SK-N-SH (cell line): Measurements from ENCODE around the gene GDPD4. TPM values are rescaled to one million over a fixed set of nuclear protein-coding genes. Genes with fewer than 3 reads are reported as not detected.

Source experiments
- CTCF ChIA-PET: fragments of 300-600, 350-600 bp; formaldehyde crosslinking; extraction: SDS; loops from one replicate; lab custom pipeline; 2021; lab: Yijun Ruan, JAX
- POLR2A ChIA-PET: fragments of 350-600 bp; sonication (Branson Sonifier 250); formaldehyde crosslinking; extraction: SDS; loops from one replicate; lab custom pipeline; 2020; ENCODE audit warnings: antibody characterized with exemption, inconsistent platforms; lab: Yijun Ruan, JAX
- DNase-seq: peaks from one replicate; pipeline ENCODE4 v3.0.0; 2012
- H2AFZ ChIP-seq: fragments of 200-600 bp; sonication (generic); 2 replicates; pipeline ENCODE4 v1.8.1; 2016; ENCODE audit warnings: antibody characterized with exemption, mild to moderate bottlenecking, low read depth
- H3F3A ChIP-seq: fragments of 200-600 bp; sonication (generic); replicated peaks from 2 replicates; pipeline ENCODE3; 2016; ENCODE audit warnings: antibody characterized with exemption, mild to moderate bottlenecking; ENCODE audit not compliant: insufficient read depth
- H3K27ac ChIP-seq, 2 experiments: fragments of 200-500 bp in 1 of 2; fragments of 200-600 bp in 1 of 2; sonication (Bioruptor generic) in 1 of 2; sonication (generic), shearing (Covaris generic) in 1 of 2; 2 replicates each; pipeline versions ENCODE4 v1.5.1 to v1.6.1; 2014 to 2016; ENCODE audit warnings: low read depth in 2 of 2, inconsistent platforms in 1 of 2, low read length in 1 of 2, mild to moderate bottlenecking in 1 of 2, mixed read lengths in 1 of 2
- H3K27me3 ChIP-seq: fragments of 200-600 bp; sonication (generic), shearing (Covaris generic); 2 replicates; pipeline ENCODE4 v1.6.1; 2016; ENCODE audit warnings: mixed run types; ENCODE audit not compliant: insufficient read depth
- H3K36me3 ChIP-seq, 2 experiments: fragments of 200-500 bp in 1 of 2; fragments of 200-600 bp in 1 of 2; sonication (Bioruptor generic) in 1 of 2; sonication (generic) in 1 of 2; replicated peaks in 1 of 2; 2 replicates each; pipeline versions ENCODE3 to v1.5.1; 2014 to 2016; ENCODE audit warnings: low read length in 1 of 2, mild to moderate bottlenecking in 1 of 2; ENCODE audit not compliant: insufficient read depth in 2 of 2, control insufficient read depth in 1 of 2
- H3K4me1 ChIP-seq, 2 experiments: fragments of 200-500 bp in 1 of 2; fragments of 200-600 bp in 1 of 2; sonication (Bioruptor generic) in 1 of 2; sonication (generic), shearing (Covaris generic) in 1 of 2; 2 replicates each; pipeline versions ENCODE4 v1.5.1 to v1.6.1; 2014 to 2016; ENCODE audit warnings: low read depth in 1 of 2, low read length in 1 of 2, mixed run types in 1 of 2; ENCODE audit not compliant: insufficient read depth in 2 of 2, control insufficient read depth in 1 of 2
- H3K4me2 ChIP-seq: fragments of 200-600 bp; sonication (generic), shearing (Covaris generic); 2 replicates; pipeline ENCODE4 v1.6.1; 2017; ENCODE audit warnings: mixed run types
- H3K4me3 ChIP-seq, 2 experiments: fragments of 200-500 bp in 1 of 2; fragments of 200-600 bp in 1 of 2; sonication (Bioruptor generic) in 1 of 2; sonication (generic), shearing (Covaris generic) in 1 of 2; 2 replicates each; pipeline versions ENCODE4 v1.5.1 to v1.8.1; 2014 to 2016; ENCODE audit warnings: low read depth in 2 of 2, inconsistent platforms in 1 of 2, low read length in 1 of 2, mild to moderate bottlenecking in 1 of 2, mixed read lengths in 1 of 2, moderate library complexity in 1 of 2
- H3K79me2 ChIP-seq: fragments of 200-600 bp; sonication (generic); 2 replicates; pipeline ENCODE4 v1.8.1; 2017; ENCODE audit warnings: mild to moderate bottlenecking; ENCODE audit not compliant: insufficient read depth
- H3K9ac ChIP-seq: fragments of 200-600 bp; sonication (generic); 2 replicates; pipeline ENCODE4 v1.6.1; 2017; ENCODE audit warnings: mixed run types
- H3K9me2 ChIP-seq: fragments of 200-600 bp; sonication (generic); 2 replicates; pipeline ENCODE4 v1.6.1; 2017; ENCODE audit warnings: mixed run types
- H3K9me3 ChIP-seq: fragments of 200-600 bp; sonication (generic); 2 replicates; pipeline ENCODE4 v1.6.1; 2017; ENCODE audit warnings: mixed run types, mild to moderate bottlenecking, moderate library complexity
- H4K20me1 ChIP-seq: fragments of 200-600 bp; sonication (generic); 2 replicates; pipeline ENCODE4 v1.6.1; 2017; ENCODE audit warnings: mild to moderate bottlenecking, mixed run types; ENCODE audit not compliant: insufficient read depth
- CTCF ChIP-seq: fragments of 200-600 bp; sonication (generic); IDR thresholded peaks from 2 replicates; pipeline ENCODE4 v1.6.1; 2017; ENCODE audit warnings: antibody characterized with exemption, mild to moderate bottlenecking, moderate library complexity
- EP300 ChIP-seq, 2 experiments: IDR thresholded peaks; 2 replicates each; pipeline versions ENCODE4 v1.4.0 to v1.6.1; 2012; ENCODE audit warnings: borderline replicate concordance in 1 of 2, low read depth in 1 of 2, low read length in 1 of 2
- FOSL2 ChIP-seq: IDR thresholded peaks from 2 replicates; pipeline ENCODE4 v1.4.0; 2012; ENCODE audit warnings: low read depth, mild to moderate bottlenecking, moderate library complexity, borderline replicate concordance
- FOXJ3 ChIP-seq: sonication (generic); formaldehyde crosslinking; IDR thresholded peaks from 2 replicates; pipeline ENCODE4 v1.5.1; 2020; ENCODE audit warnings: mild to moderate bottlenecking, missing genetic modification reagents
- FOXM1 ChIP-seq: IDR thresholded peaks from 2 replicates; pipeline ENCODE4 v1.4.0; 2012; ENCODE audit warnings: low read depth, mild to moderate bottlenecking
- NFIC ChIP-seq: IDR thresholded peaks from 2 replicates; pipeline ENCODE4 v1.4.0; 2012; ENCODE audit warnings: borderline replicate concordance
- PBX3 ChIP-seq: IDR thresholded peaks from 2 replicates; pipeline ENCODE4; 2012
- RAD21 ChIP-seq: IDR thresholded peaks from 2 replicates; pipeline ENCODE4 v1.6.1; 2012; ENCODE audit warnings: mild to moderate bottlenecking, low read length
- RCOR1 ChIP-seq: fragments of 150-350 bp; IDR thresholded peaks from 2 replicates; pipeline ENCODE4 v1.6.1; 2017; ENCODE audit warnings: antibody characterized with exemption, low read length
- TEAD4 ChIP-seq: IDR thresholded peaks from 2 replicates; pipeline ENCODE4 v1.4.0; 2012; ENCODE audit warnings: mild to moderate bottlenecking, borderline replicate concordance; ENCODE audit not compliant: insufficient read depth
- WGBS: methylation state at CpG from one replicate; pipeline ENCODE4 v1.1.6; 2017; ENCODE audit warnings: low lambda C conversion rate; 5-methylcytosine and 5-hydroxymethylcytosine counted together
- polyA plus RNA-seq, 3 experiments: library from polyadenylated mRNA; depleted of rRNA; stranded (reverse); fragments of >200 nt; gene quantifications; 2 replicates each; pipeline ENCODE4 v1.2.3, GENCODE V29; 2012

Gene GDPD4
- polyA plus RNA-seq, 1 of the 3 experiments (the other 2 are of a cell fraction): not detected

- TF ChIP-seq NFIC (no peak), FOXM1 (no peak)
Observed at GRCh38 chr11:77212314-77213007, 89.0 kb downstream of the GDPD4 start (continued).

- no peaks in the 10 kb centered on the region for H3K27me3 ChIP-seq
- 67% methylated on average over 7 of the region's 11 CpGs for whole genome bisulfite sequencing
- no peak overlapping the region for H3K9ac ChIP-seq
- H3K36me3 ChIP-seq: no peaks in the 10 kb centered on the region
- H3K9me2 ChIP-seq: no peaks in the 10 kb centered on the region
- no peaks in the 10 kb centered on the region for H3F3A ChIP-seq
- no peak overlapping the region for H3K27ac ChIP-seq
- H3K79me2 ChIP-seq: no peaks in the 10 kb centered on the region
- no peaks in the 10 kb centered on the region for H3K4me1 ChIP-seq
- ChIA-PET CTCF (interaction anchor here (1.0 to 1.3 kb wide), 3 partner anchors 9 to 99 kb away, joined by 3 to 5 read pairs (median 3); no protein-coding TSS in a partner anchor), POLR2A (no interaction called here)
- H3K9me3 ChIP-seq: no peaks in the 10 kb centered on the region
- TF ChIP-seq PBX3: no peak
- TF ChIP-seq FOSL2: no peak
- TF ChIP-seq TEAD4: no peak
- TF ChIP-seq FOXJ3 (CRISPR knock-in tag): no peak
- no peak for TF ChIP-seq CTCF
- no peak for TF ChIP-seq RCOR1
- no peak for TF ChIP-seq EP300 (IDR thresholded peaks at IDR 0.05; ENCODE audit: borderline replicate concordance in 1 of 2, low read depth in 1 of 2, low read length in 1 of 2)
- no peaks in the 10 kb centered on the region for H4K20me1 ChIP-seq
- no peak overlapping the region for H2AFZ ChIP-seq
- H3K4me2 ChIP-seq: no peak overlapping the region
- no peak overlapping the region for H3K4me3 ChIP-seq
- DNase-seq: no peak
Observed at GRCh38 chr11:77211594-77212251, 89.8 kb downstream of the GDPD4 start.

- ChIA-PET CTCF (interaction anchor here (1.0 kb wide), 1 partner anchor 9 kb away, joined by 3 read pairs; no protein-coding TSS in a partner anchor), POLR2A (no interaction called here)
- peak; percentile 6 for DNase-seq
- Histone ChIP-seq H3K27me3 (no peaks in the 10 kb centered on the region), H3K9ac (no peak overlapping the region), H3K79me2 (no peaks in the 10 kb centered on the region), H3K36me3 (no peaks in the 10 kb centered on the region), H3K4me2 (no peak overlapping the region), H3K9me3 (no peaks in the 10 kb centered on the region), H3F3A (no peaks in the 10 kb centered on the region), H4K20me1 (no peaks in the 10 kb centered on the region), H3K9me2 (no peaks in the 10 kb centered on the region), H3K27ac (no peak overlapping the region), H3K4me1 (no peaks in the 10 kb centered on the region), H3K4me3 (no peak overlapping the region), H2AFZ (no peak overlapping the region)
- TF ChIP-seq RAD21 (no peak), PBX3 (no peak), EP300 (IDR thresholded peaks at IDR 0.05; ENCODE audit: borderline replicate concordance in 1 of 2, low read depth in 1 of 2, low read length in 1 of 2) (no peak)
- 59% methylated on average over 8 of the region's 14 CpGs for WGBS
Observed at GRCh38 chr11:77211040-77211451, 90.4 kb downstream of the GDPD4 start.
